Bronchial epithelial cell (primary cell): ENCODE results near the gene SLC4A2. TPM values are rescaled to one million over a fixed set of nuclear protein-coding genes. Genes with fewer than 3 reads are reported as not detected.
"Not testable (repeated sequence)": the region's sequence is repeated elsewhere in the genome, so short reads cannot be mapped to it uniquely, and the experiment has no call there.

ENCODE experiments used
- DNase-seq: peaks from one replicate; pipeline ENCODE4 v3.0.0-alpha.2; 2010; ENCODE audit warnings: low read depth
- FAIRE-seq: peaks from 2 replicates; lab custom pipeline; 2011; peaks lifted over from hg19 to GRCh38; lab: Jason Lieb, UNC
- H3K27me3 ChIP-seq: 2 replicates; pipeline ENCODE4 v1.5.1; 2011; ENCODE audit warnings: low read length; ENCODE audit not compliant: control insufficient read depth, insufficient read depth
- H3K36me3 ChIP-seq: 2 replicates; pipeline ENCODE4 v1.5.1; 2011; ENCODE audit warnings: low read length; ENCODE audit not compliant: control insufficient read depth, insufficient read depth
- H3K4me3 ChIP-seq: 2 replicates; pipeline ENCODE4 v1.5.1; 2011; ENCODE audit warnings: mild to moderate bottlenecking, low read depth, low read length, control low read depth
- CTCF ChIP-seq: IDR thresholded peaks from 2 replicates; pipeline ENCODE4 v1.5.1; 2011; ENCODE audit warnings: mild to moderate bottlenecking, moderate library complexity, low read length, control low read depth, inconsistent platforms; ENCODE audit not compliant: insufficient read depth, severe bottlenecking
- total RNA-seq: library from RNA; depleted of rRNA; stranded (reverse); fragments of >200 nt; gene quantifications from 2 replicates; pipeline ENCODE4 v1.2.1, GENCODE V29; 2014

Gene SLC4A2
- total RNA-seq, 1 donor from 2014 or later = 33.2 TPM

- no peak overlapping the region for H3K4me3 ChIP-seq
- H3K36me3 ChIP-seq = no peaks in the 10 kb centered on the region
- no peak for DNase-seq
- no peak for FAIRE-seq
- peaks cover 6% of the 10 kb centered on the region for H3K27me3 ChIP-seq
- no peak for TF ChIP-seq CTCF
Measured at GRCh38 chr7:151019130-151019447, 40.3 kb upstream of the SLC4A2 start.

- DNase-seq (no peak), FAIRE-seq (no peak)
- peaks cover 6% of the 10 kb centered on the region for H3K27me3 ChIP-seq
- H3K4me3 ChIP-seq = no peak overlapping the region
- H3K36me3 ChIP-seq = no peaks in the 10 kb centered on the region
- TF ChIP-seq CTCF = no peak
Measured at GRCh38 chr7:151020231-151020630, 39.2 kb upstream of the SLC4A2 start.

- FAIRE-seq (no peak), DNase-seq (no peak)
- no peak overlapping the region for H3K4me3 ChIP-seq
- TF ChIP-seq CTCF = no peak
- no peaks in the 10 kb centered on the region for H3K36me3 ChIP-seq
- H3K27me3 ChIP-seq = peaks cover 6% of the 10 kb centered on the region
Measured at GRCh38 chr7:151023232-151023631, 36.2 kb upstream of the SLC4A2 start.

GRCh38 chr7:151024435-151025056 lies 34.8 kb upstream of the SLC4A2 start, which contains the start of gene ATG9B:
TSS of gene ATG9B (minus strand) at chr7:151024494. CDS start at chr7:151024423, 71 bp downstream.
- TF ChIP-seq CTCF = no peak
- no peak within 1 kb of the TSS for H3K4me3 ChIP-seq
- no peaks in the 10 kb centered on the region for H3K36me3 ChIP-seq
- DNase-seq (peak; percentile 42), FAIRE-seq (no peak)
- no peaks in the 10 kb centered on the region for H3K27me3 ChIP-seq

GRCh38 chr7:151025924-151026671 lies 33.3 kb upstream of the SLC4A2 start:
- DNase-seq = peak; percentile 86
- Histone ChIP-seq H3K27me3 (no peaks in the 10 kb centered on the region), H3K4me3 (no peak overlapping the region), H3K36me3 (no peaks in the 10 kb centered on the region)
- FAIRE-seq = no peak
- TF ChIP-seq CTCF = no peak

GRCh38 chr7:151026771-151027727 lies 32.3 kb upstream of the SLC4A2 start:
- not testable (repeated sequence) for H3K27me3 ChIP-seq, H3K36me3 ChIP-seq, FAIRE-seq
- DNase-seq = peak; percentile 63
- H3K4me3 ChIP-seq = peak overlapping the region; percentile 34

- H3K4me3 ChIP-seq = peak overlapping the region; percentile 34
- H3K27me3 ChIP-seq, DNase-seq, H3K36me3 ChIP-seq, FAIRE-seq: not testable (repeated sequence)
Measured at GRCh38 chr7:151027728-151028130, 31.7 kb upstream of the SLC4A2 start.
